Islet of Langerhans (tissue), 1 donor: ENCODE data around the gene ARMC9.
"Not testable (repeated sequence)": the region's sequence is repeated elsewhere in the genome, so short reads cannot be mapped to it uniquely, and the experiment has no call there.

Experiments used
- FAIRE-seq: peaks from one replicate; lab custom pipeline; 2011; peaks lifted over from hg19 to GRCh38; lab: Jason Lieb, UNC

The ARMC9 gene

GRCh38 chr2:231364061-231364460 lies 165.6 kb downstream of the ARMC9 start:
- no peak for FAIRE-seq

- no peak for FAIRE-seq
Observed at GRCh38 chr2:231364961-231365810, 166.8 kb downstream of the ARMC9 start.

GRCh38 chr2:231367178-231367577 lies 168.7 kb downstream of the ARMC9 start:
- FAIRE-seq = no peak

- no peak for FAIRE-seq
Observed at GRCh38 chr2:231369580-231370428, 171.4 kb downstream of the ARMC9 start.

GRCh38 chr2:231370429-231370748 lies 172.0 kb downstream of the ARMC9 start:
- FAIRE-seq = no peak

GRCh38 chr2:231370749-231371429 lies 172.5 kb downstream of the ARMC9 start:
- no peak for FAIRE-seq

- no peak for FAIRE-seq
Observed at GRCh38 chr2:231371430-231372054, 173.1 kb downstream of the ARMC9 start.

- FAIRE-seq = no peak
Observed at GRCh38 chr2:231372326-231372725, 173.9 kb downstream of the ARMC9 start.

GRCh38 chr2:231373184-231373583 lies 174.8 kb downstream of the ARMC9 start:
- FAIRE-seq = no peak

GRCh38 chr2:231373786-231374349 lies 175.4 kb downstream of the ARMC9 start:
- FAIRE-seq = no peak

GRCh38 chr2:231374771-231375170 lies 176.3 kb downstream of the ARMC9 start:
- FAIRE-seq = no peak

GRCh38 chr2:231375994-231376615 lies 177.7 kb downstream of the ARMC9 start:
- FAIRE-seq = not testable (repeated sequence)

- no peak for FAIRE-seq
Observed at GRCh38 chr2:231376857-231377256, 178.4 kb downstream of the ARMC9 start.

GRCh38 chr2:231378026-231378722 lies 179.7 kb downstream of the ARMC9 start:
- no peak for FAIRE-seq

- no peak for FAIRE-seq
Observed at GRCh38 chr2:231379266-231380215, 181.1 kb downstream of the ARMC9 start.

GRCh38 chr2:231380307-231380706 lies 181.9 kb downstream of the ARMC9 start:
- no peak for FAIRE-seq

- no peak for FAIRE-seq
Observed at GRCh38 chr2:231380991-231381847, 182.8 kb downstream of the ARMC9 start.

- FAIRE-seq = no peak
Observed at GRCh38 chr2:231382116-231382515, 183.7 kb downstream of the ARMC9 start.
